ENCODE results near the gene TMEM9.
A peak's percentile ranks its signal among the peaks of the same experiment; 100 is the strongest.

Gene TMEM9

GRCh38 chr1:201154389-201155165 is at the start of gene TMEM9:
Gene TMEM9 (minus strand): TSS chr1:201154474. CDS start chr1:201153923, 551 bp downstream.
- DNase-seq, result peak; percentile 99

GRCh38 chr1:201198598-201198997 is 44.3 kb upstream of the TMEM9 start:
- no peak for DNase-seq

GRCh38 chr1:201194046-201194445 is 39.8 kb upstream of the TMEM9 start:
- no peak for DNase-seq

- no peak for DNase-seq
Measured at GRCh38 chr1:201192261-201192788, 38.1 kb upstream of the TMEM9 start.

GRCh38 chr1:201191653-201192260 is 37.5 kb upstream of the TMEM9 start:
- peak; percentile 39 to 48 for DNase-seq

GRCh38 chr1:201190624-201191051 is 36.4 kb upstream of the TMEM9 start, which contains the start of gene IGFN1:
Gene IGFN1 (plus strand): TSS chr1:201190824. CDS start chr1:201193294, 2,470 bp downstream.
- no peak for DNase-seq

GRCh38 chr1:201190005-201190404 is 35.7 kb upstream of the TMEM9 start:
- no peak for DNase-seq

GRCh38 chr1:201189085-201189484 is 34.8 kb upstream of the TMEM9 start:
- no peak for DNase-seq

GRCh38 chr1:201186192-201186591 is 31.9 kb upstream of the TMEM9 start:
- DNase-seq, result no peak

GRCh38 chr1:201185527-201186128 is 31.4 kb upstream of the TMEM9 start:
- no peak for DNase-seq

- no peak for DNase-seq
Measured at GRCh38 chr1:201185123-201185453, 30.8 kb upstream of the TMEM9 start.

- DNase-seq, result no peak
Measured at GRCh38 chr1:201184307-201185122, 30.2 kb upstream of the TMEM9 start.

- DNase-seq, result no peak
Measured at GRCh38 chr1:201183753-201184152, 29.5 kb upstream of the TMEM9 start.

GRCh38 chr1:201183209-201183608 is 28.9 kb upstream of the TMEM9 start:
- no peak for DNase-seq

GRCh38 chr1:201181726-201182125 is 27.5 kb upstream of the TMEM9 start:
- DNase-seq, result no peak

- DNase-seq, result no peak
Measured at GRCh38 chr1:201181323-201181722, 27.0 kb upstream of the TMEM9 start.

- no peak for DNase-seq
Measured at GRCh38 chr1:201180901-201181300, 26.6 kb upstream of the TMEM9 start.

- no peak for DNase-seq
Measured at GRCh38 chr1:201180141-201180540, 25.9 kb upstream of the TMEM9 start.

GRCh38 chr1:201178718-201179117 is 24.4 kb upstream of the TMEM9 start:
- DNase-seq, result no peak

- DNase-seq, result no peak
Measured at GRCh38 chr1:201176940-201177339, 22.7 kb upstream of the TMEM9 start.

GRCh38 chr1:201175820-201176500 is 21.7 kb upstream of the TMEM9 start:
- DNase-seq, result no peak

GRCh38 chr1:201173736-201174135 is 19.5 kb upstream of the TMEM9 start:
- DNase-seq, result no peak
